Neuronal stem cell (in vitro differentiated cells): ENCODE data around the gene TRPC4AP. TPM values are rescaled to one million over a fixed set of nuclear protein-coding genes. Genes with fewer than 3 reads are reported as not detected.

Experiments used
- DNase-seq: peaks from one replicate; pipeline ENCODE4 v3.0.0-alpha.2; 2013; ENCODE audit warnings: low spot score
- H2AFZ ChIP-seq: one replicate; pipeline ENCODE4 v1.6.1; 2013; ENCODE audit warnings: mild to moderate bottlenecking, low read length, inconsistent platforms
- H2AK5ac ChIP-seq: 2 replicates; pipeline ENCODE4 v1.6.1; 2013; ENCODE audit warnings: low read depth, mild to moderate bottlenecking, inconsistent platforms, low read length, moderate library complexity, mixed read lengths
- H2BK120ac ChIP-seq: 2 replicates; pipeline ENCODE4 v1.6.1; 2013; ENCODE audit warnings: low read depth, mild to moderate bottlenecking, inconsistent platforms, low read length, moderate library complexity, mixed read lengths
- H2BK12ac ChIP-seq: one replicate; pipeline ENCODE4 v1.6.1; 2013; ENCODE audit warnings: low read length, inconsistent platforms
- H2BK15ac ChIP-seq: 2 replicates; pipeline ENCODE4 v1.6.1; 2013; ENCODE audit warnings: mild to moderate bottlenecking, low read length, inconsistent platforms, mixed read lengths
- H2BK5ac ChIP-seq: one replicate; pipeline ENCODE4 v1.6.1; 2013; ENCODE audit warnings: inconsistent platforms, mild to moderate bottlenecking, low read length, moderate library complexity
- H3K14ac ChIP-seq: one replicate; pipeline ENCODE4 v1.6.1; 2013; ENCODE audit warnings: low read length, inconsistent platforms
- H3K18ac ChIP-seq: 2 replicates; pipeline ENCODE4 v1.6.1; 2013; ENCODE audit warnings: low read length, inconsistent platforms
- H3K23ac ChIP-seq: 2 replicates; pipeline ENCODE4 v1.6.1; 2013; ENCODE audit warnings: low read depth, mild to moderate bottlenecking, mixed read lengths, low read length, inconsistent platforms; ENCODE audit not compliant: poor library complexity
- H3K27ac ChIP-seq: replicated peaks from 3 replicates; pipeline ENCODE4 v1.5.1; 2013; ENCODE audit warnings: low read length, inconsistent platforms
- H3K27me3 ChIP-seq, 3 experiments: 2 replicates each; pipeline ENCODE4 v1.6.1; 2013; ENCODE audit warnings: low read length in 3 of 3, mild to moderate bottlenecking in 2 of 3, inconsistent platforms in 1 of 3, low read depth in 1 of 3, mixed read lengths in 1 of 3, moderate library complexity in 1 of 3; ENCODE audit not compliant: control insufficient read depth in 3 of 3, insufficient read depth in 3 of 3
- H3K36me3 ChIP-seq, 2 donors: replicated peaks in 1 of 2; 2 replicates each; pipeline ENCODE4 v1.6.1; 2013; ENCODE audit warnings: low read length in 2 of 2; ENCODE audit not compliant: control insufficient read depth in 2 of 2, insufficient read depth in 2 of 2
- H3K4ac ChIP-seq: 2 replicates; pipeline ENCODE4 v1.6.1; 2013; ENCODE audit warnings: inconsistent platforms, mild to moderate bottlenecking, low read length, moderate library complexity
- H3K4me1 ChIP-seq, 2 donors: 1 replicate in 1 of 2; 2 replicates in 1 of 2; pipeline ENCODE4 v1.6.1; 2013; ENCODE audit warnings: low read length in 2 of 2, low read depth in 1 of 2; ENCODE audit not compliant: control insufficient read depth in 2 of 2, insufficient read depth in 1 of 2
- H3K4me2 ChIP-seq: one replicate; pipeline ENCODE4 v1.6.1; 2013; ENCODE audit warnings: mild to moderate bottlenecking, low read length, inconsistent platforms; ENCODE audit not compliant: insufficient read depth, poor library complexity, severe bottlenecking
- H3K4me3 ChIP-seq, 2 donors: 2 replicates each; pipeline ENCODE4 v1.5.1; 2013; ENCODE audit warnings: low read length in 2 of 2, mild to moderate bottlenecking in 2 of 2, inconsistent platforms in 1 of 2, moderate library complexity in 1 of 2
- H3K79me1 ChIP-seq: one replicate; pipeline ENCODE4 v1.6.1; 2013; ENCODE audit warnings: low read depth, mild to moderate bottlenecking, inconsistent platforms, low read length, moderate library complexity
- H3K9ac ChIP-seq: one replicate; pipeline ENCODE4 v1.6.1; 2013; ENCODE audit warnings: mild to moderate bottlenecking, low read depth, low read length, inconsistent platforms; ENCODE audit not compliant: poor library complexity
- H3K9me3 ChIP-seq, 2 donors: replicated peaks in 1 of 2; 2 replicates each; pipeline versions ENCODE3 to v1.6.1; 2013; ENCODE audit warnings: low read length in 2 of 2, mild to moderate bottlenecking in 2 of 2, inconsistent platforms in 1 of 2, low read depth in 1 of 2, mixed read lengths in 1 of 2, moderate library complexity in 1 of 2; ENCODE audit not compliant: control insufficient read depth in 2 of 2, insufficient read depth in 1 of 2
- H4K8ac ChIP-seq: one replicate; pipeline ENCODE4 v1.6.1; 2013; ENCODE audit warnings: low read depth, mild to moderate bottlenecking, inconsistent platforms, low read length, moderate library complexity
- H4K91ac ChIP-seq: one replicate; pipeline ENCODE4 v1.6.1; 2013; ENCODE audit warnings: low read length, low read depth, mild to moderate bottlenecking, inconsistent platforms; ENCODE audit not compliant: poor library complexity
- WGBS, 2 donors: extraction: QIAGEN DNeasy Blood & Tissue Kit; methylation state at CpG; one replicate each; pipeline ENCODE4 v1.1.7; 2013; ENCODE audit warnings: missing lambda C conversion rate in 2 of 2, mixed read lengths in 1 of 2; ENCODE audit not compliant: insufficient read length in 2 of 2, insufficient replicate concordance in 1 of 2; ENCODE audit errors: extremely low coverage in 2 of 2; 5-methylcytosine and 5-hydroxymethylcytosine counted together
- polyA plus RNA-seq, 2 experiments: library from polyadenylated mRNA; stranded (reverse); fragments of 200-250 nt; gene quantifications; one replicate each; pipeline ENCODE4 v1.2.3, GENCODE V29; 2013

The TRPC4AP gene, protein sequence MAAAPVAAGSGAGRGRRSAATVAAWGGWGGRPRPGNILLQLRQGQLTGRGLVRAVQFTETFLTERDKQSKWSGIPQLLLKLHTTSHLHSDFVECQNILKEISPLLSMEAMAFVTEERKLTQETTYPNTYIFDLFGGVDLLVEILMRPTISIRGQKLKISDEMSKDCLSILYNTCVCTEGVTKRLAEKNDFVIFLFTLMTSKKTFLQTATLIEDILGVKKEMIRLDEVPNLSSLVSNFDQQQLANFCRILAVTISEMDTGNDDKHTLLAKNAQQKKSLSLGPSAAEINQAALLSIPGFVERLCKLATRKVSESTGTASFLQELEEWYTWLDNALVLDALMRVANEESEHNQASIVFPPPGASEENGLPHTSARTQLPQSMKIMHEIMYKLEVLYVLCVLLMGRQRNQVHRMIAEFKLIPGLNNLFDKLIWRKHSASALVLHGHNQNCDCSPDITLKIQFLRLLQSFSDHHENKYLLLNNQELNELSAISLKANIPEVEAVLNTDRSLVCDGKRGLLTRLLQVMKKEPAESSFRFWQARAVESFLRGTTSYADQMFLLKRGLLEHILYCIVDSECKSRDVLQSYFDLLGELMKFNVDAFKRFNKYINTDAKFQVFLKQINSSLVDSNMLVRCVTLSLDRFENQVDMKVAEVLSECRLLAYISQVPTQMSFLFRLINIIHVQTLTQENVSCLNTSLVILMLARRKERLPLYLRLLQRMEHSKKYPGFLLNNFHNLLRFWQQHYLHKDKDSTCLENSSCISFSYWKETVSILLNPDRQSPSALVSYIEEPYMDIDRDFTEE
- polyA plus RNA-seq (2013, experiment 1 of 2) = 44.5 TPM
- 44.4 TPM for polyA plus RNA-seq (2013, experiment 2 of 2)

DNA sequence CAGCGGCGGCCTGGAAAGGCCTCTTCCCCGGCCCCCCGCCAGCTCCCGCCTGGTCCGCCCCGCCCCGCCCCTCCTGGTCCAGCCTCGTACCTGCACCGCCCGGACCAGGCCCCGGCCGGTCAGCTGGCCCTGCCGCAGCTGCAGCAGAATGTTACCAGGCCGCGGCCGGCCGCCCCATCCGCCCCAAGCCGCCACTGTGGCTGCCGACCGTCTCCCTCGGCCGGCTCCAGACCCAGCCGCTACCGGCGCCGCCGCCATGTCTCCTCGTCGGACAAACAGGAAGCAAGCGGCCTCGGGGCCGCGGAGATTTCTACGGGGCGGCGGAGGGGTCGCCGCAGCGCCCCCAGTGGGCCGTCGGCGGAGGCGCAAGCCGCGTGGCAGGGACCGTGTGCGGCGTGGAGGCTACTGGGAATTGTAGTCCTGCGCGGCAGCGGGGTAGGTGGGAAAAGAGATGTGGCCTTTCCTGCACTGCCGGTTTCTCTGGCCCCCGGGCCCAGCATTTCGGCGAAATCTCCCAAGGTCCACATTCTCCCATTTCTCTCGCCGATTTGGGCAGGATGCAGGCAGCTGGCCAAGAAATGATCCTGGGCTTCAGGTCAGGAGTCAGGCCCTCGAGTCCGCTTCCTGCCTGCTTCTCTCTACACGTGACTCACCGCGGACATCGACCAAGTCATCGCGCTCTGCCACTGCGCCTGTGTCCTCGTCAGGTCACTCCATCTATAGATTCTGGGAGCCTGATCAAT lies at the start of gene TRPC4AP:
Gene TRPC4AP, minus strand, starts transcription at position 284 of the 743 bp plus-strand sequence. Its CDS starts 26 bp downstream, at position 258.
- Histone ChIP-seq H3K14ac (peak within 1 kb of the TSS; percentile 99), H2AK5ac (peak within 1 kb of the TSS; percentile 89), H2BK12ac (peak within 1 kb of the TSS; percentile 81), H4K8ac (peak within 1 kb of the TSS; percentile 89), H3K79me1 (no peaks in the 10 kb centered on the region), H3K27ac (peak within 1 kb of the TSS; percentile 67), H4K91ac (peak within 1 kb of the TSS; percentile 68), H2BK120ac (peak within 1 kb of the TSS; percentile 92), H3K4me3 (peak within 1 kb of the TSS; percentile 96 to 99), H3K36me3 (peaks cover 0 to 18% of the 10 kb centered on the region in 2 donors), H2AFZ (peak within 1 kb of the TSS; percentile 92), H3K4me2 (peak within 1 kb of the TSS; percentile 69), H3K18ac (peak within 1 kb of the TSS; percentile 99), H2BK5ac (peak within 1 kb of the TSS; percentile 63), H3K27me3 (no peaks in the 10 kb centered on the region), H3K4ac (peak within 1 kb of the TSS; percentile 69), H3K9me3 (no peaks in the 10 kb centered on the region), H3K4me1 (peaks cover 4 to 11% of the 10 kb centered on the region in 2 donors), H2BK15ac (peak within 1 kb of the TSS; percentile 90), H3K23ac (peak within 1 kb of the TSS; percentile 94), H3K9ac (peak within 1 kb of the TSS; percentile 96)
- DNase-seq = peak; percentile 92
- WGBS, 2 donors = no CpG with 5 or more reads among the region's 69 CpGs

DNA sequence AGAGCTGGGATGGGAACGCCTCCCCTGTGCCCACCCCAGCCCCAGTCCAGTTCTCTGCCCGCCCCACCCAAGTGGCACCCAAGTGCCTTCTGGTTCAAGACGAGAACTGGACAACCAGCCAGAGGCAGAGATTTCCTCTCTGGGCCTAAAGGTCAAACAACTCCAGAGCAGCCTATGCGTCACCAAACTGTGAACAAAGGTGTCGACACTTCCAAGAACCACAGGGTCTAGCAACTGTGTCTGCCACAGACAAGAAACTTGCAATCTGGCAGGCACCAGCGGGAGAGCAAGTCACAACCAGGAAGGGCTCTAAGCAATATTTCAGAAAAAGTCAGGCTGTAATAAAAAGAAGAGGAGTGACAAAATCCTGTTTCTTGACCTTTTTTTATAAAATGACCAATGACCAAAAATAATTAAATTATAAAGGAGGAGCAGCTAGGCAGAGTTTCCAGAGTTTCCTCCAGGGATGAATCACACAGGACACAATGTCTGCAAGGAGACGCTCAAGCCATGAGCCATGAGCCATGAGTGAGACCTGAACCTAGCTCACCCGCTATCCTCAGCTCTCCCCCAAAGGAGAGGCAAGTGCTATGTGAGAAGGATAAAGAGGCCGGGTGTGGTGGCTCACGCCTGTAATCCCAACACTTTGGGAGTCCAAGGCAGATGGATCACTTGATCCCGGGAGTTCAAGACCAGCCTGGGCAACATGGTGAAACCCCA lies 43.4 kb upstream of the TRPC4AP start:
- Histone ChIP-seq H3K36me3 (peaks cover 4 to 10% of the 10 kb centered on the region in 2 donors), H3K79me1 (peaks cover 2% of the 10 kb centered on the region), H2AFZ (no peak overlapping the region), H2AK5ac (no peak overlapping the region), H2BK5ac (no peak overlapping the region), H3K4me3 (no peak overlapping the region), H2BK120ac (no peak overlapping the region), H3K9me3 (no peaks in the 10 kb centered on the region), H3K4ac (no peak overlapping the region), H3K9ac (no peak overlapping the region), H3K18ac (no peak overlapping the region), H4K91ac (no peak overlapping the region), H2BK15ac (no peak overlapping the region), H3K14ac (no peak overlapping the region), H3K4me1 (no peaks in the 10 kb centered on the region), H3K23ac (no peak overlapping the region), H3K27ac (no peak overlapping the region), H2BK12ac (no peak overlapping the region), H3K4me2 (no peak overlapping the region), H3K27me3 (no peaks in the 10 kb centered on the region), H4K8ac (no peak overlapping the region)
- no peak for DNase-seq
- no CpG with 5 or more reads among the region's 11 CpGs for WGBS, 2 donors

DNA sequence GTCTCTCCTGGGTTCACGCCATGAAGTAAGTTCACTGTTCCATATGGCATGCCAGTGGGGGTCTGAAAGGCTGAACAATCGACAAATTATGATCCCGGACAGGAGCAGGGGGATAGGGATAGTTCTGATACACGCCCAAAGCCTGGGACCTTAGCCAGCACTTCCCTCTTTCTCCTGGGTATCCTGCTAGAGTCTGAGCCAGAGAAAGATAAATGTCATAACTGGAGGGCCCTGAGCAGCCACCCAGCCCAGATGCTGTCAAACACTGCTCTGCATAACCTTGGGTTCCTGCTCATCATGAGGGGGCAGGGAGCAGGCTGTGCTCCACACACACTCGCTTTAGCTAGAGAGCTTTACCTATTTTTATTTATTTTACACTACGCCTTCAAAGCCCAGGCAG lies 42.3 kb upstream of the TRPC4AP start:
- no CpG with 5 or more reads among the region's 6 CpGs for WGBS, 2 donors
- no peak overlapping the region for H3K4ac ChIP-seq

More for the DNA sequence above, 42.3 kb upstream of the TRPC4AP start:
- Histone ChIP-seq H2BK12ac (no peak overlapping the region), H3K27ac (no peak overlapping the region), H3K18ac (no peak overlapping the region), H2AK5ac (no peak overlapping the region), H3K4me2 (no peak overlapping the region), H3K36me3 (peaks cover 4 to 10% of the 10 kb centered on the region in 2 donors), H2BK120ac (no peak overlapping the region), H3K23ac (peak overlapping the region; percentile 70), H3K9ac (no peak overlapping the region), H3K79me1 (peaks cover 2% of the 10 kb centered on the region), H2BK5ac (peak overlapping the region; percentile 11), H2AFZ (no peak overlapping the region), H3K9me3 (no peaks in the 10 kb centered on the region), H3K4me1 (no peaks in the 10 kb centered on the region), H3K14ac (peak overlapping the region; percentile 51), H3K4me3 (no peak overlapping the region), H4K8ac (peak overlapping the region; percentile 58), H3K27me3 (no peaks in the 10 kb centered on the region), H4K91ac (no peak overlapping the region), H2BK15ac (no peak overlapping the region)
- no peak for DNase-seq
